Measurements from ENCODE around the gene DCTD.
"Not testable (repeated sequence)": the region's sequence is repeated elsewhere in the genome, so short reads cannot be mapped to it uniquely, and the experiment has no call there.

The DCTD gene

GRCh38 chr4:182920676-182921075 lies 3.5 kb upstream of the DCTD start:
- no peak for DNase-seq

- peak; percentile 52 for DNase-seq
These were observed 1.7 kb upstream of the DCTD start for GRCh38 chr4:182918791-182919302.

- no peak for DNase-seq
These were observed 940 bp upstream of the DCTD start for GRCh38 chr4:182918044-182918607.

- DNase-seq, result peak; percentile 68
These were observed 554 bp downstream of the DCTD start for GRCh38 chr4:182916483-182917181.

- DNase-seq, result no peak
These were observed 2.8 kb downstream of the DCTD start for GRCh38 chr4:182914357-182914756.

- DNase-seq, result no peak
These were observed 3.6 kb downstream of the DCTD start for GRCh38 chr4:182913621-182914020.

- no peak for DNase-seq
These were observed 4.2 kb downstream of the DCTD start for GRCh38 chr4:182913036-182913435.

- no peak for DNase-seq
These were observed 9.1 kb downstream of the DCTD start for GRCh38 chr4:182908124-182908523.

GRCh38 chr4:182907396-182907795 lies 9.8 kb downstream of the DCTD start:
- no peak for DNase-seq

- DNase-seq, result no peak
These were observed 10.4 kb downstream of the DCTD start for GRCh38 chr4:182906786-182907185.

GRCh38 chr4:182905038-182905437 lies 12.1 kb downstream of the DCTD start:
- DNase-seq, result no peak

- no peak for DNase-seq
These were observed 12.9 kb downstream of the DCTD start for GRCh38 chr4:182904211-182904761.

GRCh38 chr4:182903013-182903412 lies 14.2 kb downstream of the DCTD start:
- DNase-seq, result no peak

GRCh38 chr4:182901337-182901736 lies 15.8 kb downstream of the DCTD start:
- DNase-seq, result no peak

- DNase-seq, result not testable (repeated sequence)
These were observed 17.2 kb downstream of the DCTD start for GRCh38 chr4:182900021-182900420.

- DNase-seq, result no peak
These were observed 18.7 kb downstream of the DCTD start for GRCh38 chr4:182898479-182898799.

GRCh38 chr4:182897601-182898478 lies 19.3 kb downstream of the DCTD start:
- no peak for DNase-seq

- DNase-seq, result no peak
These were observed 20.8 kb downstream of the DCTD start for GRCh38 chr4:182896421-182896820.

GRCh38 chr4:182895791-182896292 lies 21.3 kb downstream of the DCTD start:
- no peak for DNase-seq

- DNase-seq, result no peak
These were observed 22.4 kb downstream of the DCTD start for GRCh38 chr4:182894681-182895275.

GRCh38 chr4:182893474-182894080 lies 23.6 kb downstream of the DCTD start:
- DNase-seq, result no peak

- no peak for DNase-seq
These were observed 24.1 kb downstream of the DCTD start for GRCh38 chr4:182893047-182893446.

Measured in fibroblast of upper back skin (primary cell).